Calu3 (cell line): Measurements from ENCODE around the gene TMCO6. TPM values are rescaled to one million over a fixed set of nuclear protein-coding genes. Genes with fewer than 3 reads are reported as not detected.

Source experiments
- BruUV-seq: library from RNA; stranded (reverse); fragments of 400-500 nt; replicated peaks from 2 replicates; lab custom pipeline; 2021; lab: Mats Ljungman, UMichigan
- CTCF ChIA-PET: fragments of 300-600 bp; sonication (Branson Sonifier 250); formaldehyde crosslinking; loops from one replicate; lab custom pipeline; 2022; ENCODE audit warnings: antibody characterized with exemption; lab: Charles Lee
- DNase-seq: peaks from one replicate; pipeline ENCODE4 v3.0.0; 2022
- H3K27ac Mint-ChIP-seq: one replicate; pipeline ENCODE4 v1.8.0; 2022; ENCODE audit warnings: mixed read lengths; ENCODE audit not compliant: unreplicated experiment
- H3K27me3 Mint-ChIP-seq: one replicate; pipeline ENCODE4 v1.8.0; 2022; ENCODE audit warnings: mixed read lengths; ENCODE audit not compliant: unreplicated experiment
- H3K36me3 Mint-ChIP-seq: one replicate; pipeline ENCODE4 v1.8.0; 2022; ENCODE audit warnings: mild to moderate bottlenecking, moderate library complexity, mixed read lengths; ENCODE audit not compliant: insufficient read depth, unreplicated experiment
- H3K4me1 Mint-ChIP-seq: one replicate; pipeline ENCODE4 v1.8.0; 2022; ENCODE audit warnings: mild to moderate bottlenecking, low read depth, mixed read lengths; ENCODE audit not compliant: unreplicated experiment
- H3K4me3 Mint-ChIP-seq: one replicate; pipeline ENCODE4 v1.8.0; 2022; ENCODE audit warnings: mild to moderate bottlenecking, low read depth, moderate library complexity, mixed read lengths; ENCODE audit not compliant: unreplicated experiment
- H3K9me3 Mint-ChIP-seq: one replicate; pipeline ENCODE4 v1.8.0; 2022; ENCODE audit warnings: low read depth, mixed read lengths; ENCODE audit not compliant: unreplicated experiment
- CTCF ChIP-seq: fragments of 200-600 bp; IDR thresholded peaks from one replicate; pipeline ENCODE4 v1.8.0; 2022; ENCODE audit warnings: antibody characterized with exemption; ENCODE audit not compliant: unreplicated experiment
- intact Hi-C: fragments of 100-400 bp; cut with micrococcal nuclease; formaldehyde crosslinking; loops from one replicate; pipeline ENCODE4 v1.10.0; 2022; ENCODE audit not compliant: unreplicated experiment
- total RNA-seq: library from RNA; stranded (reverse); gene quantifications from 2 replicates; pipeline ENCODE4 v1.2.3, GENCODE V29; 2022

Gene TMCO6
- total RNA-seq, 1 experiment from 2014 or later, result 30.9 TPM

- TF ChIP-seq CTCF, result no peak
- intact Hi-C loops, result no loop called here
- Mint-ChIP-seq H3K9me3 (no peaks in the 10 kb centered on the region), H3K4me3 (no peak overlapping the region), H3K27me3 (no peaks in the 10 kb centered on the region), H3K4me1 (peaks cover 16% of the 10 kb centered on the region), H3K27ac (peak overlapping the region; percentile 73), H3K36me3 (peaks cover 62% of the 10 kb centered on the region)
- CTCF ChIA-PET, result no interaction called here
- no TSS peak for BruUV-seq
- DNase-seq, result no peak
Observed at GRCh38 chr5:140671472-140672125, 32.3 kb downstream of the TMCO6 start.

DNA sequence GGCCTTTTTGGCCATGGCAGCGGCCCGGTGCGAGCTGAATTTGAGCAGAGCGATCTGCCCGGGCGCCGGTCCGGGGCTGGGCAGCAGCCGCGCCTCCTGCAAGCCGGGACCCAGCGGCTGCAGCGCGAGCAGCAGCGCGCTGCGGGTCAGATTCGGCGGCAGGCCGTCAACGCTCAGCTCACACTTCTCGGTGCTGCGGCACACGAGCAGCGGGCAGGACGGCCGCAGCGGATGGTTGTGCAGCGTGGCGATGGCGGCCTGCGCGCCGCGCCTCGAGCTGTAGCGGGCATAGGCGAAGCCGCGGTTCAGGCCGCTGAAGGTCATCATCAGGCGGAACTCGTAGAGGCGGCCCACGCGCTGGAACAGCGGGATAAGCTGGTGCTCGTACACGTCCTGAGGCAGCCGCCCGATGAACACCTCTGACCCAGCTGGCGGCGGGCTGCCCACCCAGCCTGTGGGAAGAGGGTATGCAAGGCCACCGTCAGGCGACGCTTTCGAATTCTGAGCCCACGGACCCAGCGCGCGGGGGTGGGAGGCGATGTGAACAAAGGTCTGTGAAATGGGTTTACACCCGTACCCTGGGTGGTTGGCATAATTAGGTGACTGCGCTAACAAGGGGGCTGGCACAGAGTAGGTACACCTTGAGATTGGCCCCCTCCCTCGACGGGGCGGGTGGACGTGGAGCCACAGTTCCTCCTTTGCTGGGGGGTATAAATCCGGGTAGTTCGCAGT is 33.4 kb downstream of the TMCO6 start:
- no peak for TF ChIP-seq CTCF
- Mint-ChIP-seq H3K36me3 (peaks cover 54% of the 10 kb centered on the region), H3K27ac (peak overlapping the region; percentile 73), H3K9me3 (no peaks in the 10 kb centered on the region), H3K4me1 (peaks cover 6% of the 10 kb centered on the region), H3K27me3 (no peaks in the 10 kb centered on the region), H3K4me3 (no peak overlapping the region)
- CTCF ChIA-PET, result no interaction called here
- no TSS peak for BruUV-seq
- intact Hi-C loops, result no loop called here
- DNase-seq, result peak; percentile 36

GRCh38 chr5:140673187-140673976 is 34.1 kb downstream of the TMCO6 start, which contains the start of gene DND1:
Gene DND1, minus strand, starts transcription at chr5:140673576. Its CDS starts 34 bp downstream, at chr5:140673542.
- Mint-ChIP-seq H3K9me3 (no peaks in the 10 kb centered on the region), H3K27ac (no peak within 1 kb of the TSS), H3K4me1 (no peaks in the 10 kb centered on the region), H3K27me3 (no peaks in the 10 kb centered on the region), H3K36me3 (peaks cover 58% of the 10 kb centered on the region), H3K4me3 (no peak within 1 kb of the TSS)
- TF ChIP-seq CTCF, result no peak
- DNase-seq, result no peak
- BruUV-seq, result no TSS peak
- CTCF ChIA-PET, result interaction anchor here (1.6 kb wide), 1 partner anchor 46 kb away, joined by 4 read pairs; no protein-coding TSS in a partner anchor
- intact Hi-C loops, result no loop called here

- BruUV-seq, result no TSS peak
- Mint-ChIP-seq H3K9me3 (no peaks in the 10 kb centered on the region), H3K27me3 (no peaks in the 10 kb centered on the region), H3K4me1 (no peaks in the 10 kb centered on the region), H3K27ac (no peak overlapping the region), H3K36me3 (peaks cover 63% of the 10 kb centered on the region), H3K4me3 (no peak overlapping the region)
- no peak for DNase-seq
- no peak for TF ChIP-seq CTCF
- intact Hi-C loops, result no loop called here
- CTCF ChIA-PET, result interaction anchor here (1.6 kb wide), 1 partner anchor 45 kb away, joined by 4 read pairs; no protein-coding TSS in a partner anchor
Observed at GRCh38 chr5:140674211-140674610, 35.0 kb downstream of the TMCO6 start.
